ENCODE results near the gene ANKRD9. TPM values are rescaled to one million over a fixed set of nuclear protein-coding genes. Genes with fewer than 3 reads are reported as not detected.
A peak's percentile ranks its signal among the peaks of the same experiment; 100 is the strongest.

Gene ANKRD9
- total and polyA plus RNA-seq, 9 of the 15 experiments (the other 6 are each of a cell fraction or from before 2014, with no cell fraction given): 0.04 to 32.9 (median 5.3) TPM

DNA sequence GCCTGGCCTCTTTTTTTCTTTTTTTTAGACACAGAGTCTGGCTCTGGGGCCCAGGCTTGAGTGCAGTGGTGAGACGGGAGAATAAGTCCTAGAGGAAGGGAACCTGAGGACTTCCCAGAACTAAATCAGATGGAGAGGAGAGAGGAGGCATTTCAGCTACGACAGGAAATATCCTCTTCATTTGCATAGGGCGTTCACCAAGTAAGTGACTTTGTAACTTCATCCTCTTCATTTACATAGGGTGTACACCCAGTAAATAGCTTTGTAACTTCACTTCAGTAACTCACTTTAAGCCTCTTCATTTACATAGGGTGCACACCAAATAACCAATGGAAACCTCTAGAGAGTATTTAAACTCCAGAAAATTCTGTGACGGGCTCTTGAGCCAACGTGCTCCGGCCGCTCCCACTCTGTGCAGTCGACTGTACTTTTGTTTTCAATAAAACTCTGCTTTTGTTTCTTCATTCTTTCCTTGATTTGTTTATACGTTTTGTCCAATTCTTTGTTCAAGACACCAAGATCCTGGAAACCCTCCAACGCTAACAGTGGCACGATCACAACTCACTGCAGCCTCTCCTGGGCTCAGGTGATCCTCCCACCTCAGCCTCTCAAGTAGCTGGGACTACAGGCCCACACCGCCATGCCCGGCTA lies 21.4 kb upstream of the ANKRD9 start (continued):
- TF ChIP-seq, protein P1, sequence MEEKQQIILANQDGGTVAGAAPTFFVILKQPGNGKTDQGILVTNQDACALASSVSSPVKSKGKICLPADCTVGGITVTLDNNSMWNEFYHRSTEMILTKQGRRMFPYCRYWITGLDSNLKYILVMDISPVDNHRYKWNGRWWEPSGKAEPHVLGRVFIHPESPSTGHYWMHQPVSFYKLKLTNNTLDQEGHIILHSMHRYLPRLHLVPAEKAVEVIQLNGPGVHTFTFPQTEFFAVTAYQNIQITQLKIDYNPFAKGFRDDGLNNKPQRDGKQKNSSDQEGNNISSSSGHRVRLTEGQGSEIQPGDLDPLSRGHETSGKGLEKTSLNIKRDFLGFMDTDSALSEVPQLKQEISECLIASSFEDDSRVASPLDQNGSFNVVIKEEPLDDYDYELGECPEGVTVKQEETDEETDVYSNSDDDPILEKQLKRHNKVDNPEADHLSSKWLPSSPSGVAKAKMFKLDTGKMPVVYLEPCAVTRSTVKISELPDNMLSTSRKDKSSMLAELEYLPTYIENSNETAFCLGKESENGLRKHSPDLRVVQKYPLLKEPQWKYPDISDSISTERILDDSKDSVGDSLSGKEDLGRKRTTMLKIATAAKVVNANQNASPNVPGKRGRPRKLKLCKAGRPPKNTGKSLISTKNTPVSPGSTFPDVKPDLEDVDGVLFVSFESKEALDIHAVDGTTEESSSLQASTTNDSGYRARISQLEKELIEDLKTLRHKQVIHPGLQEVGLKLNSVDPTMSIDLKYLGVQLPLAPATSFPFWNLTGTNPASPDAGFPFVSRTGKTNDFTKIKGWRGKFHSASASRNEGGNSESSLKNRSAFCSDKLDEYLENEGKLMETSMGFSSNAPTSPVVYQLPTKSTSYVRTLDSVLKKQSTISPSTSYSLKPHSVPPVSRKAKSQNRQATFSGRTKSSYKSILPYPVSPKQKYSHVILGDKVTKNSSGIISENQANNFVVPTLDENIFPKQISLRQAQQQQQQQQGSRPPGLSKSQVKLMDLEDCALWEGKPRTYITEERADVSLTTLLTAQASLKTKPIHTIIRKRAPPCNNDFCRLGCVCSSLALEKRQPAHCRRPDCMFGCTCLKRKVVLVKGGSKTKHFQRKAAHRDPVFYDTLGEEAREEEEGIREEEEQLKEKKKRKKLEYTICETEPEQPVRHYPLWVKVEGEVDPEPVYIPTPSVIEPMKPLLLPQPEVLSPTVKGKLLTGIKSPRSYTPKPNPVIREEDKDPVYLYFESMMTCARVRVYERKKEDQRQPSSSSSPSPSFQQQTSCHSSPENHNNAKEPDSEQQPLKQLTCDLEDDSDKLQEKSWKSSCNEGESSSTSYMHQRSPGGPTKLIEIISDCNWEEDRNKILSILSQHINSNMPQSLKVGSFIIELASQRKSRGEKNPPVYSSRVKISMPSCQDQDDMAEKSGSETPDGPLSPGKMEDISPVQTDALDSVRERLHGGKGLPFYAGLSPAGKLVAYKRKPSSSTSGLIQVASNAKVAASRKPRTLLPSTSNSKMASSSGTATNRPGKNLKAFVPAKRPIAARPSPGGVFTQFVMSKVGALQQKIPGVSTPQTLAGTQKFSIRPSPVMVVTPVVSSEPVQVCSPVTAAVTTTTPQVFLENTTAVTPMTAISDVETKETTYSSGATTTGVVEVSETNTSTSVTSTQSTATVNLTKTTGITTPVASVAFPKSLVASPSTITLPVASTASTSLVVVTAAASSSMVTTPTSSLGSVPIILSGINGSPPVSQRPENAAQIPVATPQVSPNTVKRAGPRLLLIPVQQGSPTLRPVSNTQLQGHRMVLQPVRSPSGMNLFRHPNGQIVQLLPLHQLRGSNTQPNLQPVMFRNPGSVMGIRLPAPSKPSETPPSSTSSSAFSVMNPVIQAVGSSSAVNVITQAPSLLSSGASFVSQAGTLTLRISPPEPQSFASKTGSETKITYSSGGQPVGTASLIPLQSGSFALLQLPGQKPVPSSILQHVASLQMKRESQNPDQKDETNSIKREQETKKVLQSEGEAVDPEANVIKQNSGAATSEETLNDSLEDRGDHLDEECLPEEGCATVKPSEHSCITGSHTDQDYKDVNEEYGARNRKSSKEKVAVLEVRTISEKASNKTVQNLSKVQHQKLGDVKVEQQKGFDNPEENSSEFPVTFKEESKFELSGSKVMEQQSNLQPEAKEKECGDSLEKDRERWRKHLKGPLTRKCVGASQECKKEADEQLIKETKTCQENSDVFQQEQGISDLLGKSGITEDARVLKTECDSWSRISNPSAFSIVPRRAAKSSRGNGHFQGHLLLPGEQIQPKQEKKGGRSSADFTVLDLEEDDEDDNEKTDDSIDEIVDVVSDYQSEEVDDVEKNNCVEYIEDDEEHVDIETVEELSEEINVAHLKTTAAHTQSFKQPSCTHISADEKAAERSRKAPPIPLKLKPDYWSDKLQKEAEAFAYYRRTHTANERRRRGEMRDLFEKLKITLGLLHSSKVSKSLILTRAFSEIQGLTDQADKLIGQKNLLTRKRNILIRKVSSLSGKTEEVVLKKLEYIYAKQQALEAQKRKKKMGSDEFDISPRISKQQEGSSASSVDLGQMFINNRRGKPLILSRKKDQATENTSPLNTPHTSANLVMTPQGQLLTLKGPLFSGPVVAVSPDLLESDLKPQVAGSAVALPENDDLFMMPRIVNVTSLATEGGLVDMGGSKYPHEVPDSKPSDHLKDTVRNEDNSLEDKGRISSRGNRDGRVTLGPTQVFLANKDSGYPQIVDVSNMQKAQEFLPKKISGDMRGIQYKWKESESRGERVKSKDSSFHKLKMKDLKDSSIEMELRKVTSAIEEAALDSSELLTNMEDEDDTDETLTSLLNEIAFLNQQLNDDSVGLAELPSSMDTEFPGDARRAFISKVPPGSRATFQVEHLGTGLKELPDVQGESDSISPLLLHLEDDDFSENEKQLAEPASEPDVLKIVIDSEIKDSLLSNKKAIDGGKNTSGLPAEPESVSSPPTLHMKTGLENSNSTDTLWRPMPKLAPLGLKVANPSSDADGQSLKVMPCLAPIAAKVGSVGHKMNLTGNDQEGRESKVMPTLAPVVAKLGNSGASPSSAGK (IDR thresholded peaks at IDR 0.05): peak; percentile 42
- no peak for TF ChIP-seq SLC30A9 (CRISPR knock-in tag; IDR thresholded peaks at IDR 0.05)
